RCC 7860 (cell line): Measurements from ENCODE around the gene ATP8B4.
A peak's percentile ranks its signal among the peaks of the same experiment; 100 is the strongest.
"Not testable (repeated sequence)": the region's sequence is repeated elsewhere in the genome, so short reads cannot be mapped to it uniquely, and the experiment has no call there.

Experiments used
- DNase-seq: peaks from one replicate; pipeline ENCODE4 v3.0.0-alpha.2; 2015; ENCODE audit warnings: low spot score
- FAIRE-seq: peaks from 2 replicates; lab custom pipeline; 2012; peaks lifted over from hg19 to GRCh38; lab: Jason Lieb, UNC

Gene ATP8B4

DNA sequence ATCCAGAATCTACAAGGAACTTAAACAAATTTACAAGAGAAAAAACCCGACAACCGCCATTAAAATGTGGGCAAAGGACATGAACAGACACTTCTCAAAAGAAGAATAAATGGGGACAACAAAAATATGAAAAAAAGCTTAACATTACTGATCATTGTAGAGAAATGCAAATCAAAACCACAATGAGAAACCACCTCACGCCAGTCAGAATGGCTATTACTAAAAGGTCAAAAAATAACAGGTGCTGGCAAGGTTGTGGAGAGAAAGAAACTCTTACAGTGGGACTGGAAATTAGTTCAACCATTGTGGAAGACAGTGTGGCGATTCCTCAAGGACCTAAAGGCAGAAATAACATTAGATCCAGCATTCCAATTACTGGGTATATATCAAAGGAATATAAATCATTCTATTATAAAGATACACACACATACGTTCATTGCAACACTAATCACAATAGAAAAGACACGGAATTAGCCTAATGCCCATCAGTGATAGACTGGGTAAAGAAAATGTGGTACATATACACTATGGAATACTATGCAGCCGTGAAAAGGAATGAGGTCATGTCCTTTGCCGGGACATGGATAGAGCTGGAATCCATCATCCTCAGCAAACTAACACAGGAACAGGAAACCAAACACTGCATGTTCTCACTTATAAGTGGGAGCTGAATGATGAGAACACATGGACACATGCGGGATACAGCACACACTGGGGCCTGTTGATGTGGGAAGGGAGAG lies 155.8 kb downstream of the ATP8B4 start:
- FAIRE-seq, DNase-seq: not testable (repeated sequence)

DNA sequence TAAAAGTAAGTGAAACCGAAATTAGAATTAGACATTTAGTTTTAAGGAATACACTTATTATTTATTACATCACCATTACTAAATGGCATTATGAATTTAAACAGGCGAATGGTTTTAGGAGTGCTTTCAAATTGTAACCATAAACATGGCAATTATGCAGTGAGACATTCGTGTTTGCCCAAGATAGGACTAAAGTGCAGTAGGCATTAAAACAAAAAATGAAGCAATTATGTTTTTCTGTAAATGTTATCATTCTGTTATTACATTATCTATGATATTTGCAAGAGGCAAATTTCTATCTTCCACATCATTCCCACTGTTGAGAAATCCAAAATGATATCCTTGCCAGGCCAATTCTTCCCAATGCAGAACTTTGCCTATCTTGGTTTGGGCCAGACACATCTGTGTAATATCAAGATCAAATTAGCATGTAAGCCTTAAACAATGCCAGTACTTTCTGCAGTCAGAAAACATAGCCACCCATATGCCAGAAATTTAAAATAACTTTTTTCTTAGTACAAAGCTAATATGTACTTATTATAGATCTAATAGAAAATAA lies 156.9 kb downstream of the ATP8B4 start:
- FAIRE-seq (no peak), DNase-seq (no peak)

- DNase-seq (no peak), FAIRE-seq (no peak)
Observed at GRCh38 chr15:49953421-49953820, 165.6 kb downstream of the ATP8B4 start.

DNA sequence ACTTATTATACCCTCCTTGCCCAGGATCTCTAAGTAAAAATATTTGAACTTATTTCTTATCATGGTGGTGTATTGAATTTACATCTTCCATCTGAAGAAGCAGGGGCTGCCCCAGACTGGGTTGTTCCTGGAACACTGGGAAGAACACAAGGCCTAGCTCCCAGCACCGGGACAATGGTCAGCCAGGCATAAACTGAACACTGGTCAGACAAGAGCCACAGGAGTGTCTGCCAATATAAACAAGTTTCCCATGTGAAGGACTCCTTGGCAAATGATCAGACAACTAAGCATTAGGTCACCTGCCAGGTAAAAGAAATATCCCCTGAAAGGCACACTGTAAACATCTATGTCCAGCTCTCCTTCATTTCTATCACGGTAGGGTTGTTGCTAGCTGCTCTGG lies 172.4 kb downstream of the ATP8B4 start:
- DNase-seq (no peak), FAIRE-seq (no peak)

- FAIRE-seq (no peak), DNase-seq (no peak)
Observed at GRCh38 chr15:49934487-49934886, 184.5 kb downstream of the ATP8B4 start.

DNA sequence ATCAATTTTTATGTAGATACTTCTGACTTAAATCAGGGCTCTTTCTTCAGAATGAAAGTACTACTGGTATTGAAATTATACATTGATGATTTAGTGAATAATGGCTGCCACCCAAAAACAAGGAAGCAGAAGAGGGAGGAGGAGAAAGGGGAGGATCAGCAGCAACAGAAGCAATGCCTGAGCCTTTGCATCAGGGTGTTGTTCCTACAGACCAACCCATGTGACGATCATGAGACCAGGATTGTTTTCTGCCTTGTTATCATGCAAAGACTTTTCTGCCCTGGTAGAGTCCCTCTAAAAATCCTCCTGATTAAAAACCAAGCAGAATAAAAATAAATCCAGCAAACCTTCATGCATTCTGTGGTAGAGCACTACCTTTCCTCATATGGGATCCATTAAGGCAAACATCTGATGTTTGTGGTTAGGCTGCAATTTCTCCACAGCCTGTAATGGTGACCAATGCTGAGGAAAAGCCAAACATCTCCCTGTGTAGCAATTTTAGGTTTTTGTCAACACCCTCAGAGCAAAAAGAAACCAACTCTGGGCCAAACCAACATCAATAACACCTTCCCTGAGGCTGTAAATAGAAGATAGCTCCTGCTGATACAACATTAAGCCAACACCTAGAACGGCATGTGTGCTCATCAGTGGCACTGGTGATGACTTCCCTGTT lies 191.7 kb downstream of the ATP8B4 start:
- DNase-seq (no peak), FAIRE-seq (no peak)

- FAIRE-seq = no peak
- no peak for DNase-seq
Observed at GRCh38 chr15:49926740-49927139, 192.3 kb downstream of the ATP8B4 start.

DNA sequence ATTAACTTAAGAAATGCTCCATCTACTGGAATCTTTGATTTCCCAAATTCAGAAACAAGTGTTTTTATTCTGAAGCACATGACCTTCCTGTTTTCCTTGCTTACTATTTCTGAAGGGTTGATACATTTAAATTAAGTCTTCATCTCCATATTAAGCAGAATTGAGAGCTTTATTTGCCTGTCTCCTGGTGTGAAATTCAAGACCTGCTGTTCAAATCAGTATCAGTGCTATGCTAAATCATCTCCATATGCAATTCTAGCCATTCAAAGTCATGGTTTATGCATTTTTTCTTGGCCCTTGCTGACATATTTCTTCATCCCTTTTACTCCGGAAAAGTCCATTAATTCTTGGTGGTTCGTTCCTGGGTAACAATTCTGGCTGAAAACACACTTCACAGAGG lies 195.4 kb downstream of the ATP8B4 start:
- no peak for DNase-seq
- FAIRE-seq = no peak

- DNase-seq (no peak), FAIRE-seq (no peak)
Observed at GRCh38 chr15:49919034-49919433, 200.0 kb downstream of the ATP8B4 start.

GRCh38 chr15:49918121-49918520 lies 200.9 kb downstream of the ATP8B4 start:
- peak; percentile 31 for FAIRE-seq
- DNase-seq = no peak

- DNase-seq (no peak), FAIRE-seq (no peak)
Observed at GRCh38 chr15:49916998-49917397, 202.0 kb downstream of the ATP8B4 start.

GRCh38 chr15:49915822-49916221 lies 203.2 kb downstream of the ATP8B4 start:
- DNase-seq (no peak), FAIRE-seq (no peak)

GRCh38 chr15:49908933-49909295 lies 210.1 kb downstream of the ATP8B4 start:
- DNase-seq (no peak), FAIRE-seq (no peak)

DNA sequence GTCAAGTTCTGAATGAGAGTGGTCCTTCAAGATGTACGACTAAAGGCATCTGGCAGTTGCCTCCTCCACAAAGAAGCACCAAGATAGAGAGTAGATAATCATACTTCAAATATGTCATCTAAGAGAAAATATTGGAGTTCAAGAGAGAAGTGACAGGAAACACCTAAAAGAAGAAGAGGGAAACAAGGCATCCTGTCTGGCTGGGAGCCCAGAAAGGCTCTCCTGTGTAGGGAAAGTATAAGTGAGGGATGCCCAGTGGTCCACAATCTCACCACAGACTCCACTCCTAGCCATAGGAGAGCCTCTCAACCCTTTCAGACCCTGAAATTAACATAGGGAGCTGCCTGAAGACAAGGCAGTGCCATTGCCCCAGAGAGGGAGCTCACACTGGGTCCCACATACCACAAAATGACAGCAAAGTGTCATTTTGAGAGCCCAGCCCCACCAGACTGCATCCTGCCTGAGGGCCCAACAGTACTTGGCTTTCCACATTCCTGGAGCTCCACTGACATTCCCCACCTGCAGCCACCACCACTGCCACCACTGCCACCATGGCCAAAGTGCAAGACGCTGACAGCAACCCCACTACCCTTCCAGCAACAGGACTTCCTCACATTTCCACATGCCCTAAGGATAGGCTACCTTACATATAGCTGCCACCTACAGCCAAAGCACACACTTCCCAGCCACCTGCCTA lies 210.6 kb downstream of the ATP8B4 start:
- no peak for FAIRE-seq
- DNase-seq = no peak

DNA sequence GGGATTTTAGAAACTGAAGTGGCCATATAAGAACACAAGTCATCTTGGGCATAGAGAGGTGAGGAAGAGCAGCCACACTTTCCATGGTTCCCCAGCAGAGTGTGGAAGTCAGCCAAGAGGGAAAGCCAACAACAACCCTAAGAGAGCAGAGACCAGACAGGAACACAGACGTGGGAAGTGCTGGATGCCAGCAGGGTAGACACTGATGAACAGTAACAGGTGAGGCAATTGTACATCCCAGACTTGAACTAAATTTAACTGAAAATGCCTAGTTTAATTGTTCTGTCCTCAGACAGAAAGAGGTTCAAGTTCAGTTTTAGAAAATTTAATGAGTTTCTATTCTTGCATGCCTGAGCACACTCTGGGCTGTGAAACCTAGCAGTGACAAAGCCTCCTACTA lies 212.1 kb downstream of the ATP8B4 start:
- DNase-seq (no peak), FAIRE-seq (no peak)

DNA sequence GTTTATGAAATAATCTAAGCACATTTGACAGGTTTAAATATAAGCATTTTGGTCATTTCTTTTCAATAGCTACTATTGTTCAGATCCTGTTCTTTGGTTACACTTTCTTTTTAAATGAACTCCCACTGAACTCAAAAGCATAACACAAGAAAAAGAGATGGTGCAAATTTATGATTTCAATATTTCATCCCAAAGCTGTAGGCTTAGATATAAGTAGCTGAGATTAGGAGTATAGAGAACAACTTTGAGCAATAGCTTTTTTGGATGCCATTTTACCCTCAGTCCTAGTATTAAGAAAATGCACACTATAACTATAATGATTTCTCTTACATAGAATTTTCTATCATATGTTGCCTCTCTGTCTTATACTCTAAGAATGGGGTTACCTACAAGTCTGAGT lies 213.8 kb downstream of the ATP8B4 start:
- no peak for DNase-seq
- no peak for FAIRE-seq

DNA sequence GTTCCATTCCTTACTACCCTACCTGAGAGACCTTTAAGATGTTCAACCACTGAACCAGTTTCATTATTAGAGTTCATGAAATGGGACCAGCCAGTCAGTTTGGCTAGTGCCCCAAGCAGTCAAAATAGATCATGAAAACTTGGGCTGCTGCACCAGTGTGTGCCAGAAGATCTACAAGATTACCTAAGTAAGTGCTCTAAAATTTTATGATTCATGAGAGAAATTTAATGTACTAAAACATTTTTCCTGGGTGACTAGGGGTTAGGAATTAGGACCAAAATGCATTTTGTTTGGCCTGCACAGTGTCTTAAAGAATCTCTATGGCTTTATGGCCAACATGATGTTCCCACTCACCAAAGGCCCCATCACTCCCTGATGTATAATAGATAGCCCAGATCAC lies 214.7 kb downstream of the ATP8B4 start:
- no peak for FAIRE-seq
- DNase-seq = no peak

- FAIRE-seq (no peak), DNase-seq (no peak)
Observed at GRCh38 chr15:49902685-49903501, 216.1 kb downstream of the ATP8B4 start.

DNA sequence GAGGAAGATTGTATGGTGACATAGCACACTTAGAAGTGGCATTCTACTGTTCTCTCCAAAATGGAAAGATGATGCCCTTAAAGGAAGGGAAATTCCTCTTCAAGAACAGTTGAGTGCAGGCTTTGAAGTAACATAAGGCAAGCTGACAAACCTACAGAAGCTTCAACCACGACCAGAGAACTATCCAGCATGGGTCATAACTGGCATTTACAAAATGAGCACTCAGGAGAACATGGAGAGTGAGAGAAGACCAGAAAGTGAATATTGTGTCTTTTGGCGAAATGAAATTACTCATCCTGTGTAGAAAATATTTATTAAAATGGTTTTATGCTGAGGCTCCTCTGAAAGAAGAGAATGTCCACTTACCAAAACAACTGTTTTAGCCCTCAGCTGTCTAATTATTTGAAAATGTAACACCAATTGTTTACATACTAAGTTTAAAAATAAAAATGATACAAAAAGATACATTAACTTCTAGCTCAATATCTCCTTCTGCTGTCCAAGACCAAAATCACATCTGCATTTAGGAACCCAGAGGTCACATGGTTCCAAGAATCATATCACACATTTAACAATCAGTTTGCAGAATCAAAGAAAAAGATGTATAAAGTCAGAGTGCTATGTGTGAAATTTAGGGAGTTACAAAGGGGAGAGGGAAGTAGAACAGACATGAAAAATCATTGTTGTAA lies 216.9 kb downstream of the ATP8B4 start:
- no peak for DNase-seq
- FAIRE-seq = no peak

DNA sequence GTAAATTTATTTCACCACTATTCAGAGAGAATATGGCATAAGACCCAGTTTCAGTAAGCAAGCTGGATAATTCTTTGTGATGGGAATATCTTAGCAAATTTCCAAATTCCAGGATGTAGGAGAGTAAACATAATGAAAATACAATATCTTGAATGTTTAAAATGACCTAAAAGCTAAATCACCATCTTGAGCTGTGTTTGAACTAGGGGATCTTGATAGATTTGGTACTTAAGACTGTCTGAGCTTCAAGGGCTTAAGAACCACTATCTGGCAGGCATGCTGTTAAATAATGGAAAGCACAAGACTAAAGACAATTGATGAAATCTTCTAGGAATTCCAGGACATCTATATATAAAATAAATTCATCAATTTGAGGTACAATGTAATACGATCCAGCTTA lies 217.7 kb downstream of the ATP8B4 start:
- FAIRE-seq (no peak), DNase-seq (no peak)
